NCI-H2171 treated with DMSO at 0.1 percent for 48 hours (cell line): ENCODE data around the gene E2F1.
"Not testable (repeated sequence)": the region's sequence is repeated elsewhere in the genome, so short reads cannot be mapped to it uniquely, and the experiment has no call there.

ENCODE experiments used
- DNase-seq: peaks from one replicate; lab custom pipeline; 2025; lab: John Stamatoyannopoulos, UW

Gene E2F1

GRCh38 chr20:33710681-33711445 is 24.7 kb upstream of the E2F1 start:
- DNase-seq = no peak

DNA sequence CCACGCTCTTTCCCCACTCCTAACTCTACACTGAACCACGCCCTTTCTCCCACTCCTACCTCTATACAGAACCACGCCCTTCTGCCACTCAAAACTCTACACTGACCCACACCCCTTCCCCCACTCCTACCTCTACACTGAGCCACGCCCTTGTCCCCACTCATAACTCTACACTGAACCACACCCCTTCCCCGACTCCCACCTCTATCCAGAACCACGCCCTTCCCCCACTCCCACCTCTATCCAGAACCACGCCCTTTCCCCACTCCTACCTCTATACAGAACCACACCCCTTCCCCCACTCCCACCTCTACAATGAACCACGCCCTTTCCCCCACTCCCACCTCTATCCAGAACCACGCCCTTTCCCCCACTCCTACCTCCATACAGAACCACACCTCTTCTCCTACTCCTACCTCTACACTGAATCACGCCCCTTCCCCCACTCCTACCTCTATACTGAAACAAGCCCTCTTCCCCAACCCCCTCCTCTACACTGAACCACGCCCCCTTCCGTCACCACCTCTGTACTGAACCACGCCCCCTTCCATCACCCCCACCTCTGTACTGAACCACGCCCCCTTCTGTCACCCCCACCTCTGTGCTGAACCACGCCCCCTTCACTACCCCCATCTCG is 23.8 kb upstream of the E2F1 start:
- DNase-seq = no peak

DNA sequence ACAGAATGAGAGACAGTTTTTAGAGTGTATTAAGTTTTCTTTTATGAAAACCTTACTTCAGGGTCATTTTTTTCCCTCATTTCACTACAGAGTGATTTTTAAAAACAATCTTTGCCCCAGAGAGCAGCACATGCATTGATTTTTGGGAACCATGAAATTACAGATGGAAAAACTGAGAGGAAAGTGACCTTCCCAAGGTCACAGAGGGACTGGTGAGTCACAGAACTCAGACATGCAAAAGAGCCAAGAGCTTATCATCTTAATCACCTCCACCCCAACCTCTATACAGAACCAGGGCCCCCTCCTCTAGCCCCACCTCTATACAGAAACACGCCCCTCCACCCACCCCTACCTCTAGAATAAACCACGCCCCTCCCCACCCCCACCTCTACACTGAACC is 23.2 kb upstream of the E2F1 start:
- DNase-seq = no peak

GRCh38 chr20:33707668-33708067 is 21.5 kb upstream of the E2F1 start:
- no peak for DNase-seq

DNA sequence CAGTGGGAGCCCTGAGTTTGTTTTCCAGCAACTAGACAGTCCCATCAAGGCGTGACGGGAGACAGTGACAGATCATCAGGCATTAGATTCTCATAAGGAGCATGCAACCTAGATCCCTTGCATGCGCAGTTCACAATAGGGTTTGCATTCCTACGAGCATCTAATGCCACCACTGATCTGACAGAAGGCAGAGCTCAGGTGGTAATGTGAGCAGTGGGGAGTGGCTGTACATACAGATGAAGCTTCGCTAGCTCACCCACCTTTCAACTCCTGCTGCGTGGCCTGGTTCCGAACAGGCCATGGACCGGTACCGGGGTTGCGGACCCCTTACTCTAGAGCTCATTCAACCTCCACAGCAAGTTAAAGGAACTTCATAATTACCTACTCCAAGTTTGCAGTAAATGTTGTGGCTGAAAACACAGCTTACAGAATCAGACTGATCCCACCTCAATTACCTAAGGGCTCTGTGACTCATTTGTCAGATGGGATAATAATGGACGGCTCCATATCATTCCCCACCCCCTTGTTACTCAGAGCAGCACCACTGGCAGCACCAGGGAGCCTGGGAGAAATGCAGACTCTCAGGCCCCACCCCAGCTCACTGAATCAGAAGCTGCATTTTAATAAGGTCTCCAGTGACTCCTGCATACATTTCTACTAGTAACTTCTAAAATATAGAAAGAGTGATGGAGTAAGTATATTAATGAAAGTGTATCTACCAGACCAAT is 18.2 kb upstream of the E2F1 start:
- DNase-seq = peak; percentile 40

DNA sequence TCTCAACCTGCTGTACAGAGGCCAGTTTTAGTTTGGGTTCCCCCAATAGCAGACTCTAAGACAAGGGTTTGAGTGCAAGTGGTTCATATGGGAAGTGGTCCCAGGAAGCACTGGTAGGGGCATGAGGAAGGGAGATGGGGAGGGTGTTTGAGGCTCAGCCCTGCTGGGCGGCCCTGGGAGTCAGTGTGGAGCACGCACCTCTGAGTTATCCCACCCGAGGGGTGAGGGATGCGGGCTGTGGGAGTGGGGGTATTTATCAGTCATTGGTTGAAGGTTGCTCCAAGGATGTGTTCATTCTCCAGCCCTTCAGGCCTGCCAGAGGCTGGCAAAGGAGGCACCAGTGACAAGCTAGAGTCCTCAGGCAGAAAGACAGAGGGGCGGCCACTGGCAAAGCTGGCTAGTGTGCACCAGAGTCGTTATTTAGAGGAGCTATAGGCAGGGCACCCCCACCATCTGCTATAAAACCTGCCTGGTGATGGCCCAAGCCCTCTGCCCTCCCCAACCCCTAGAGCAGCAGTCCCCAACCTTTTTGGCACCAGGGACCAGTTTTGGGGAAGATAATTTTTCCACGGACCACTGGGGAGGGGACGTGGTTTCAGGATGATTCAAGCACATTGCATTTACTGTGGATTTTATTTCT is 17.4 kb upstream of the E2F1 start:
- DNase-seq = no peak

- peak; percentile 99 for DNase-seq
These were observed 16.7 kb upstream of the E2F1 start for GRCh38 chr20:33702861-33703260.

- DNase-seq = no peak
These were observed 15.7 kb upstream of the E2F1 start for GRCh38 chr20:33701629-33702450.

DNA sequence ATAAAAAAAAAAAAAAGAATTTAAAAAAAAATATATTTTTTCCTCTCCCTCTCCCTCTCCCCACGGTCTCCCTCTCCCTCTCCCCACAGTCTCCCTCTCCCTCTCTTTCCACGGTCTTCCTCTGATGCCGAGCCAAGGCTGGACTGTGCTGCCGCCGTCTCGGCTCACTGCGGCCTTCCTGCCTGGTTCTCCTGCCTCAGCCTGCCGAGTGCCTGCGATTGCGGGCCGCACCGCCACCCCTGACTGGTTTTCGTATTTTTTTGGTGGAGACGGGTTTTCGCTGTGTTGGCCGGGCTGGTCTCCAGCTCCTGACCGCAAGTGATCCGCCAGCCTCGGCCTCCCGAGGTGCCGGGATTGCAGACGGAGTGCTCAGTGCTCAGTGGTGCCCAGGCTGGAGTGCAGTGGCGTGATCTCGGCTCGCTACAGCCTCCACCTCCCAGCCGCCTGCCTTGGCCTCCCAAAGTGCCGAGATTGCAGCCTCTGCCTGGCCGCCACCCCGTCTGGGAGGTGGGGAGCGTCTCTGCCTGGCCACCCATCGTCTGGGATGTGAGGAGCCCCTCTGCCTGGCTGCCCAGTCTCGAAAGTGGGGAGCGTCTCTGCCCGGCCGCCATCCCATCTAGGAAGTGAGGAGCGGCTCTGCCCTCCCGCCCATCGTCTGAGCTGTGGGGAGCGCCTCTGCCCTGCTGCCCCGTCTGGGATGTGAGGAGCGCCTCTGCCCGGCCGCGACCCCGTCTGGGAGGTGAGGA is 14.7 kb upstream of the E2F1 start:
- not testable (repeated sequence) for DNase-seq

DNA sequence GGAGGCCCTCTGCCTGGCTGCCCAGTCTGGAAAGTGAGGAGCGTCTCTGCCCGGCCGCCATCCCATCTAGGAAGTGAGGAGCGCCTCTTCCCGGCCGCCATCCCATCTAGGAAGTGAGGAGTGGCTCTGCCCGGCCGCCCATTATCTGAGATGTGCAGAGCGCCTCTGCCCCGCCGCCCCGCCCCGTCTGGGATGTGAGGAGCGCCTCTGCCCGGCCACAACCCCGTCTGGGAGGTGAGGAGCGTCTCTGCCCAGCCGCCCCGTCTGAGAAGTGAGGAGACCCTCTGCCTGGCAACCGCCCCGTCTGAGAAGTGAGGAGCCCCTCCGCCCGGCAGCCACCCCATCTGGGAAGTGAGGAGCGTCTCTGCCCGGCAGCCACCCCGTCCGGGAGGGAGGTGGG is 12.8 kb upstream of the E2F1 start:
- not testable (repeated sequence) for DNase-seq

- DNase-seq = no peak
These were observed 10.9 kb upstream of the E2F1 start for GRCh38 chr20:33697129-33697528.

GRCh38 chr20:33696448-33696847 is 10.3 kb upstream of the E2F1 start:
- DNase-seq = no peak

DNA sequence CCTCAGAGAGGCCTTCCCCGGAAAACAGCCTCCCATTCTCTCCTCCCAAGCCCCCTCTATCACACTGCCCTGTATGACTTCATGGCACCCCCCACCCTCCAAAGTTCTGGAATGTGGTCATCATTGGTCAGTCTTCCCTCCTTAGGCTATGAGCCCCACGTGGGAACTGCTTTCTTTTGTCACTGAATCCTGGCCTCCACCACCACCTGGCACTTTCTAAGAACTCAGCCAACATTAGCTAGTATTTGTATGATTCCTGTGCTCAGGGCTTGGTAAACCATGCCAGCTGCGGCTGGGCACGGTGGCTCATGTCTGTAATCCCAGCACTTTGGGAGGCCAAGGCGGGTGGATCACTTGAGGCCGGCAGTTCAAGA is 8.4 kb upstream of the E2F1 start:
- no peak for DNase-seq

DNA sequence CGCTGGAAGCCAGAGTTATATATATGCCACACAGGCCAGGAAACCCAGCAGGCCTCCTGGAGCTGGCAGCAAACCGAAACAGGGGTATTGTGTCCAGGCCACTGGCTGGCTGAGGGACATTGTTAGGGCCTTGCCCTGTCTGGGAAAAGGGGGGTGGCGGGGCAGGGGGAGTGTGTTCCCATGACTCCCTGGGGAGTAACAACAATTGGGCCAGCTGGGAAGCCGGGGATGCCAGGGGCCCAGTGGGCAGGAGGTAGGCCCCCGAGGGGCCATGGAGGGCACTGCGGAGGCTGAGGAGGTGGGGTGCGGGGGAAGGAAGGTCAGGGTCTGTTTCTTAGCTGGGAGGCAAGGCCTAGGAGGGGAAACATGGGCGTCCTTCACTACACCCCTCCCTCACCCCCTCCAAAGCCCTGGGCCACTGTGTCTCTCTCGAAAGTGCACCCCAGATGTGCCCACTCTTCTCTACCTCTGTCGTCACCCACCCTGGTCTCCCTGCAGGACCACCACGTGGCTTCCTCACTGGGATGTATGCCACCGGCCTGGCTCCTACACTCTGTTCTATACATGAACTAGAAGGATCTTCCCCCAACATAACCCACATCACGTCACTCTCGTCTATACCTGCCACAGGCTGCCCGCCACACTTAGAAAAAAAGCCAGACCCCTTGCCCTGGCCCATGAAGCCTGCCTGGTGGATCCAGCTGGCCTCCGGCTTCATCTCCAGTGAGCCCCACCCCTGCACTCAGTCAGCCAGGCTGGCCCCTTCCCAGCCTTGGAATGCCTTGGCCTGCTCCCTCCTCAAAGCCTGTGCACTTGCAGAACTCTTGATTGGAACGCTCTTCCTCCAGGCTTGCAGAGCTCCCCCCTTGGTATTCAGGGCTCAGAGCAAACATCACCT is 7.8 kb upstream of the E2F1 start:
- no peak for DNase-seq

DNA sequence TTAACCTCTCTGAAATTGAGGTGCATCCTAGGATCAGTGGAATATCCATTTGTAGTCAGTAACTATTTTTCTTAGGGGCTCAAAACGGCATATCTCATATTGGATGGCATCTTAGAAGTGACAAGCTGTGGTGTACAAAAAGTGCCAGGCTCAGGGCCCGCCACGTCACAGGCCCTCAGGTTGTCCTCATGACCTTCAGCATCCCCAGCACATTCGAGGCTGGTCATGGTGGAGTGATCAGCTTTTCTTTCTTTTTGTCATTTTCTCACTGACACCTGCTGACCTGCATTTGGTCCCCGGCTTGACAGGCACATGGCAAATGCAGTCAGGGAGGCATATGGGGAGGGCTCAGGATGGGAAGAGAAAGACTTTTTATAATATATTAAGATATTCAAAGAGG is 7.1 kb upstream of the E2F1 start:
- DNase-seq = peak; percentile 52

DNA sequence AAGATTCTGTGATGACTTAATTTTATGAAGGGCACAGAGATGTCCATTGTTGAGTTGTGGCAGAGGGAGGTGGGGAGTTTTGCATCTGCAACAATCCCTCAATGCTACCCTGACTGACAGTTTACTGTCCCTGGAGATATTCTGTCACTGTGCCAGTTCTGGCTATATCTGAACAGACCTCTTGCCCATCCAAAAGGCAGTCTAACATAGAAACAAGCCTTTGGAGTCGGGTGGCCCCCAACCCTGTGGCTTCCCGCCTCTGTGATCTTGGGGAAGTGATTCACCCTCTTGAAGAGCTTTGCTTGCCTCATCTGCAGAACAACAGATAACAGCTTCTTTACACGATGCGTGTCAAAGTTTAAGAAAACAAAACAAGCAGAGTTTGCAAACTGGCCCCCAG is 3.8 kb upstream of the E2F1 start:
- no peak for DNase-seq

DNA sequence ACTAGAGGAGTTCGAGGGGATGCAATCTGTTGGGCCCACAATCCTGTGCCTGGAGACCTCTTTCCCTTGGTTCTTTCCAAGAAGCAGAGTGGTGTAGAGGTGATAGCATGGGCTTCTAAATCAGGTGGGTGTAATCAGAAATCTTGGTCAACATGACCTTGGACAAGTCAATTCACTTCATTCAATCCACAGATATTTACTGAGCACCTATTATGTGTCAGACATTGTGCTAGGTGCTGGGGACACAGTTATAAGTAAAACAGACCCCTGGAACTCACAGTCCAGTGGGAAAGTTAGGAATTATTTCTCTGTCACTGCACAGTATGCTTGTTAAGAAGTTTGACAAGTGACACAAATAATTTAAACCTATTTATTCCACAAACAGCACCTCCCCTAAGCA is 3.3 kb upstream of the E2F1 start:
- no peak for DNase-seq

GRCh38 chr20:33688938-33689424 is 2.8 kb upstream of the E2F1 start:
- DNase-seq = no peak

GRCh38 chr20:33687993-33688937 is 2.1 kb upstream of the E2F1 start:
- DNase-seq = no peak
